Pancreas (tissue), 10 donors: ENCODE data around the gene PRKCZ. TPM values are rescaled to one million over a fixed set of nuclear protein-coding genes. Genes with fewer than 3 reads are reported as not detected.

ENCODE experiments used
- ATAC-seq, 4 donors: fragments of 200-7000 bp; cut with Tn5 transposase; one replicate each; pipeline versions ENCODE4 v1.8.0 to v1.9.1; 2020; ENCODE audit warnings: mild to moderate bottlenecking in 4 of 4, moderate library complexity in 4 of 4
- DNase-seq, 6 donors: peaks; one replicate each; pipeline ENCODE4 v3.0.0-alpha.2; 2020
- FAIRE-seq: peaks from 2 replicates; lab custom pipeline; 2012; peaks lifted over from hg19 to GRCh38; lab: Jason Lieb, UNC
- H3K27ac ChIP-seq, 4 donors: fragments of 200-600 bp; sonication (generic); 1 replicate in 3 of 4; 2 replicates in 1 of 4; pipeline versions ENCODE4 v1.5.0 to v1.8.0; 2020
- H3K27me3 ChIP-seq, 4 donors: fragments of 200-600 bp; one replicate each; pipeline ENCODE4 v1.8.0; 2021
- H3K36me3 ChIP-seq, 3 donors: fragments of 200-600 bp; sonication (generic) in 1 of 3; one replicate each; pipeline versions ENCODE4 v1.5.0 to v1.8.0; 2020 to 2021
- H3K4me1 ChIP-seq, 3 donors: fragments of 200-600 bp; one replicate each; pipeline ENCODE4 v1.8.0; 2021
- H3K4me3 ChIP-seq, 4 donors: fragments of 200-600 bp; sonication (generic) in 2 of 4; one replicate each; pipeline versions ENCODE4 v1.5.0 to v1.8.0; 2020 to 2021
- H3K9me3 ChIP-seq, 4 donors: fragments of 200-600 bp; one replicate each; pipeline ENCODE4 v1.8.0; 2021
- CTCF ChIP-seq, 4 donors: fragments of 200-600 bp; sonication (generic) in 3 of 4; IDR thresholded peaks; one replicate each; pipeline versions ENCODE4 v1.5.0 to v1.8.0; 2021; ENCODE audit warnings: antibody characterized with exemption in 4 of 4
- WGBS, 2 donors: extraction: QIAGEN DNeasy Blood & Tissue Kit; methylation state at CpG; one replicate each; pipeline ENCODE4 v1.1.7; 2013; 5-methylcytosine and 5-hydroxymethylcytosine counted together
- intact Hi-C, 3 donors: fragments of 100-400 bp; cut with DNase I; formaldehyde crosslinking; loops; one replicate each; pipeline versions ENCODE4 v1.11.1 to v1.14.2; 2022
- polyA plus RNA-seq, 2 donors: library from polyadenylated mRNA; stranded (reverse); fragments of 200-250 nt; gene quantifications; one replicate each; pipeline ENCODE4 v1.2.3, GENCODE V29; 2013
- total RNA-seq, 6 donors: library from RNA; stranded (reverse); fragmentation: NEBNext Ultra II Directional in 4 of 6; extraction: Animal tissue kit (Norgen Biotek cat#: 25700) in 4 of 6; gene quantifications; one replicate each; pipeline versions ENCODE4 v1.2.1 to v1.2.4, GENCODE V29; 2021 to 2023
- donor health status: healthy with polysubstance abuse.
- donor health status: DM: no; HTN: no; CAD: no; lungs with moderate emphysema.
- donor health status: DM: no; HTN: no; CAD: no.
- donor health status: control.
- donor health status: control.
- donor health status: Bipolar disorder and iron deficiency.
- donor health status: DM: yes; HTN: yes; CAD: no.
- donor health status: DM: no; HTN: no; CAD: no.
- donor health status: DM: no; HTN: no; CAD: no.
- donor health status: DM: yes; HTN: yes; CAD: no.

PRKCZ gene
- total and polyA plus RNA-seq, 8 donors, result 9.8 to 27.4 (median 17.1) TPM

GRCh38 chr1:2226525-2227345, 176.5 kb downstream of the PRKCZ start:
- intact Hi-C loops, result no loop called here
- WGBS, 2 donors, result 17 to 22% methylated on average over 38 to 73 of the region's 73 CpGs
- FAIRE-seq, result no peak
- peak in 1 of 4 donors; percentile 6 for ATAC-seq
- Histone ChIP-seq H3K4me1 (peaks cover 0 to 19% (median 12%) of the 10 kb centered on the region in 3 donors), H3K9me3 (no peaks in the 10 kb centered on the region), H3K36me3 (no peaks in the 10 kb centered on the region), H3K27ac (peak overlapping the region; percentile 94 to 98 (median 96)), H3K27me3 (no peaks in the 10 kb centered on the region), H3K4me3 (peak overlapping the region; percentile 48 to 80 (median 66))
- peak in 5 of 6 donors; percentile 48 to 86 (median 70) for DNase-seq
- TF ChIP-seq CTCF (IDR thresholded peaks at IDR 0.05), result no peak

- H3K4me3 ChIP-seq, result peak overlapping the region; percentile 48 to 80 (median 66)
Measured at GRCh38 chr1:2227346-2228156, 177.3 kb downstream of the PRKCZ start.

GRCh38 chr1:2228157-2228594, 178.0 kb downstream of the PRKCZ start, which contains the start of gene SKI:
TSS of gene SKI (plus strand) at chr1:2228319. CDS start at chr1:2228767, 448 bp downstream.
- Histone ChIP-seq H3K27ac (peak within 1 kb of the TSS; percentile 94 to 98 (median 96)), H3K4me3 (peak within 1 kb of the TSS; percentile 51 to 80 (median 66)), H3K9me3 (no peaks in the 10 kb centered on the region), H3K27me3 (no peaks in the 10 kb centered on the region), H3K4me1 (peaks cover 10 to 30% (median 26%) of the 10 kb centered on the region in 3 donors), H3K36me3 (no peaks in the 10 kb centered on the region)
- DNase-seq (peak in 1 of 6 donors; percentile 60), FAIRE-seq (no peak), ATAC-seq (no peak)
- no peak for TF ChIP-seq CTCF (IDR thresholded peaks at IDR 0.05)
- intact Hi-C loops, result no loop called here
- WGBS, 2 donors, result 1% methylated on average over 100 of the region's 100 CpGs; no CpG with 5 or more reads in 1 of the 2 donors

More at GRCh38 chr1:2227346-2228156, 177.3 kb downstream of the PRKCZ start:
- DNase-seq (peak; percentile 95 to 99 (median 99)), FAIRE-seq (no peak), ATAC-seq (peak; percentile 87 to 94 (median 92))
- Histone ChIP-seq H3K4me1 (peaks cover 6 to 26% (median 20%) of the 10 kb centered on the region in 3 donors), H3K27ac (peak overlapping the region; percentile 94 to 98 (median 96)), H3K36me3 (no peaks in the 10 kb centered on the region), H3K27me3 (no peaks in the 10 kb centered on the region), H3K9me3 (no peaks in the 10 kb centered on the region)
- 0% methylated on average over 20 to 128 of the region's 129 CpGs for WGBS, 2 donors
- no peak for TF ChIP-seq CTCF (IDR thresholded peaks at IDR 0.05)
- intact Hi-C loops, result no loop called here

- peak overlapping the region; percentile 38 to 64 (median 48) for H3K4me3 ChIP-seq
- ATAC-seq (no peak), FAIRE-seq (no peak), DNase-seq (peak in 5 of 6 donors; percentile 25 to 87 (median 60))
- no peaks in the 10 kb centered on the region for H3K9me3 ChIP-seq
- H3K36me3 ChIP-seq, result no peaks in the 10 kb centered on the region
- 0% methylated on average over 28 to 50 of the region's 50 CpGs for WGBS, 2 donors
- H3K4me1 ChIP-seq, result peaks cover 10 to 31% (median 30%) of the 10 kb centered on the region in 3 donors
- intact Hi-C loops, result no loop called here
- H3K27me3 ChIP-seq, result no peaks in the 10 kb centered on the region
- TF ChIP-seq CTCF (IDR thresholded peaks at IDR 0.05), result no peak
- H3K27ac ChIP-seq, result peak overlapping the region in 3 of 4 donors; percentile 33 to 63 (median 44)
Measured at GRCh38 chr1:2228694-2229036, 178.5 kb downstream of the PRKCZ start.
